ENCODE data around the gene DOCK9.

The DOCK9 gene

GRCh38 chr13:98998831-98999638 is 21.2 kb upstream of the DOCK9 start:
- no peak for DNase-seq (ENCODE audit: low read depth)

DNA sequence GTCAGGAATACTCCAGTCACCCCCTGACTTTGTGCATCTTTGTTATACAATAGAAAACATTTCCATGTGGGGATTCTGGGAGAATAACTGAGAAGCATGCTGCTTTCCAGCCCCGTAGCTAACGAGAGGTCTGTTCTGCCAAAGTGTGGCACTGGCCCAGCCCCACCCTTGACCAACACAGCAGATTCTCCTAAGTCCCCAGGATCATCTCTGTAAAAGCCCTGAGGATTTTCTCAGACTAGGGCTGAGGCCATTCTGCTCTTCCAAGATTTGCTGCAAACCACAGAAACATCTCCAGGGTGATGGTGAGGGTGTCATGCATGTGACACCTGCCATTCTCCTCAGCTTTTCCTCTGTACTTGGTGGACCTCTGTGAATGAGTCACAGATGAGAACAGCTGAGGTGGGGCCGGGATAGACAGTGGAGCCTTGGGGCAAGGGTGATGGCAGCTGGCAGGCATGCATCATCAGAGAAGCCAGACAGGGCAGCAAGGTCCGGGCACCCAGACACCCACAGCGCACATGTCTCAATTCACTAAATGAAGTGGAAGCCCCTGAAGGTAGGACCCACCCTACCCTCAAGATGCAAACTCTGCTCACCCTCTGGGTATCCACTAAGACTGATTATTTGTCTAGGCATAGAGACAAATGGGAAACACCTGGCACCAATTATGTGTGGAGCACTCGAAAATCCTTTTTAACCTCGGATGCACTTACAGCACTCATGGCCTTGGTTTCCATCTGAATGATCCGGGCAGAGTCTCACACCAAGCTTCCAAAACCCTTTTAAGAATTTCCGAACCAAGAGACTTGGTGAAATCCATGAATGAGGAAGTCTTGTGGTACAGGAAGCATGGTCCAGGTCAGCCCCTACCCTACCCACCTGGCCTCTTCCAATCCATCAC is 20.1 kb upstream of the DOCK9 start:
- no peak for DNase-seq (ENCODE audit: low read depth)

- DNase-seq (ENCODE audit: low read depth): no peak
These were observed 19.3 kb upstream of the DOCK9 start for GRCh38 chr13:98997011-98997730.

DNA sequence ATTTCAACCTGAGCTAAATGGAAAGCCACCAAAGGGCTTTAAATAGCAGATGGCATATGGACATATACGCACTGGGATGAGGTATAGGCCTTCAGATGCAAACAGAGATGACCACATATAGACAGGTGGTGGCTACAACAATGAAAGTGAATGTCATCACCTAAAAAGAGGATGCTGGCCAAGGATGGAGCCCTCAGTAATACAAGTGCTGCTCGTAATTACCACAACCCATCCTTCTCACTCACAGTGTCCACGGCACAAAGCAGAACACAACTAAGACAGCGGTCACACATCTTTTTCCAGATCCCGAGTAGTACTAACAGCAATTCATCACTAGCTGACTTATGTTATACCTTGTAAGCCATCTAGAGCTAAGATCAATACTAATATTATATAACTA is 18.2 kb upstream of the DOCK9 start:
- DNase-seq (ENCODE audit: low read depth): no peak

GRCh38 chr13:98994896-98995295 is 17.0 kb upstream of the DOCK9 start:
- no peak for DNase-seq (ENCODE audit: low read depth)

- no peak for DNase-seq (ENCODE audit: low read depth)
These were observed 16.2 kb upstream of the DOCK9 start for GRCh38 chr13:98994080-98994479.

GRCh38 chr13:98992355-98992754 is 14.5 kb upstream of the DOCK9 start:
- DNase-seq (ENCODE audit: low read depth): no peak

DNA sequence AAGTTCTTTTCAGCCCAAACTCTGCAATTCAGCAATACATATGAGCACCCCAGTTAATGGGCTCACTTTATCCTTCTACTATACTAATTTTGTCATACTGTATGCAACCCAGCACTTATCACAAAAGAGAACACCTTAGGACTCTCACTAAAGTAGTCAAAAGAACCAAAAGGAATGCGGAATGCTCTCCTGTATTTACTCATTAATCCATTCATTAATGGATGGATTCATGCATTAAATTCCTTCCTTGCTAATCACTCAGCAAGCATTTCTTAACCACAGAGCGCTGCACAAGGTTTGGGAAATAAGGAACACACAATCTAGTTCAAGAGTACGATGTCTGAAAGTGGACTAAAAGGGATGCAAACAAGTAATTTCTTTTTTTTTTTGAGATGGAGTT is 12.8 kb upstream of the DOCK9 start:
- DNase-seq (ENCODE audit: low read depth): no peak

GRCh38 chr13:98989469-98990235 is 11.8 kb upstream of the DOCK9 start:
- no peak for DNase-seq (ENCODE audit: low read depth)

GRCh38 chr13:98988780-98989179 is 10.9 kb upstream of the DOCK9 start:
- no peak for DNase-seq (ENCODE audit: low read depth)

DNA sequence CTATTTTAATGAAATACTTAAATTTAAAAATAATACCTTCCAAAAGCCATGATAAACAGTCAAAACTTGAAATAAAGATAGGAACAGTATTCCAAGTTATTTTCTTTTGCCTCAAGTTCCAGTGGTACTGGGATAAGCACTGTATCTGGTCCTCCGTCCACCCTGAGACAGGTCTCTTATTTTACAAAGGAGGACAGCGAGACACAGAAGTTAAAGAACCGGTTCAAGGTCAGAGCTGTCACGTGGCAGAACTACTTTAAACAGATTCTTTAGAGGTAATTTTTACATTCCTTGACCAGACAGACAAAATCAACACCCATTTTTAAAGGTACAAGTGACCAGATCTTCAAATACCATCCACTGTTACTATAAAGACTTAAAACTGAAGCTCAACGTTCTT is 10.4 kb upstream of the DOCK9 start:
- DNase-seq (ENCODE audit: low read depth): no peak

DNA sequence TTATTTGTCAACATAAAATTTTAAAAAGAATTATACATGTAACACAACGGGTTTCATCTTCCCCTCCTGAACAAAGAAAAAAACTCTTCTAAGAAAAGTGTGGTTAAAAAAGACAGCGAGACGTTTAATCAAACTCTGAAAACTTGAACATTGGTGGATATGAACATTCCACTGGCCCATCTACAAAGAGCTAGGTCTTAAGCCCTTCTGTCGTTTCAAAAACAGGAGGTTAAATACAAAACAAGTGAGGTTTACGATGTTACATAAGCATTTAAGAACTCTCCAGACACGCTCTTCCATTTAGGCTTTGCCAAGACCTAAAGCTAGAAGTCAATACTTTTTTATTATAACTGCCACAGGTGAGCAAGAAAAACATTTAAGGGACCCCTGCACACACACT is 9.4 kb upstream of the DOCK9 start:
- DNase-seq (ENCODE audit: low read depth): no peak

- no peak for DNase-seq (ENCODE audit: low read depth)
These were observed 8.5 kb upstream of the DOCK9 start for GRCh38 chr13:98986226-98986846.

- no peak for DNase-seq (ENCODE audit: low read depth)
These were observed 7.7 kb upstream of the DOCK9 start for GRCh38 chr13:98985591-98985990.

- DNase-seq (ENCODE audit: low read depth): no peak
These were observed 7.1 kb upstream of the DOCK9 start for GRCh38 chr13:98984983-98985382.

- no peak for DNase-seq (ENCODE audit: low read depth)
These were observed 6.3 kb upstream of the DOCK9 start for GRCh38 chr13:98984118-98984517.

DNA sequence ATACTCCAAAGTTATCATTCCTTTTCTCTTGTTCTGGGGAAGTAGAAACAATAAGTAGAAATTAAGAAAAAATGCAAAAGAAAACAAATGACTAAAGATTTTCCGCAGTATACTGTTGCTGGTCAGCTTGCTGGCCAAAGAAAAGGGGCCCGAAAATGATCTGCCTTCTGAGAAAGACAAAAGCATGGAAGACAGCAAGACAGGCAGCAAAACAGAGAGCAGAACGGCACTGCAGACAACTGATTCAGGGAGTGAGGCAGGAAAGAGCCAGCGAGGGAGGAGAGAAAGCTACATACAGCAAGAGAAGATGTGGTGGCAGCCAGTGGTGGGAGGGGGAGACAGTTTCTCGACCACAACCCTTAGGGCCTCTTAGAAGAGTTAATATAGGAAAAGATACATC is 5.3 kb upstream of the DOCK9 start:
- no peak for DNase-seq (ENCODE audit: low read depth)

GRCh38 chr13:98981369-98982080 is 3.7 kb upstream of the DOCK9 start:
- DNase-seq (ENCODE audit: low read depth): no peak

DNA sequence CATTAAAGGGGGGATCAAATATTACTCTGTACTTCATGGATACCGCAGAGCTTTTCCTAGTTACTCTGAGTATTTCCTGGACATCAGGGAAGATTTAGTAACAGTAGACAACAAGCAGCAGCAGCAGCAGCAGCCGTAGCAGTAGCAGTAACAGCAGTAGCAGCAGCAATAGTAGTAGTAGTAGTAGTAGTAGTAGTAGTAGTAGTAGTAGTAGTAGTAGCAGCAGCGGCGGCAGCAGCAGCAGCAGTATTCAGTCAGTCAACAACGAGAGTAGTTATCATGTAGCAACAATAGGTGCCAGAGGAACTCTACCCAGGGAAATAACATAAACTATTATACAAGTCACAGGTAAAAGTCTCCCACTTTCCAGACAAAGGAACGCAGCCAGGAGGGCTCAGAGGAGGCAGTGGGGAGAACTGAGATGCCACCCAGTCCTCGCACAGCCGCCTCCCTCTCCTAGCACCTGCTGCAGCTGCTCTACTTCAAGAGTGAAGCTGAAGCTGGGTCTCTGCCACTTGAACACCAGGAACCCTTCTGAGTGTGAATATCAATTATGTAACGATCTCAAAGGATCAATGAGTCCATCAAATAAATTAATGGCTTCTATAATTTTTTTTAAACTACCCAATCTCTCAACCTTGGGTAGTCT is 1.3 kb upstream of the DOCK9 start:
- DNase-seq (ENCODE audit: low read depth): no peak

DNA sequence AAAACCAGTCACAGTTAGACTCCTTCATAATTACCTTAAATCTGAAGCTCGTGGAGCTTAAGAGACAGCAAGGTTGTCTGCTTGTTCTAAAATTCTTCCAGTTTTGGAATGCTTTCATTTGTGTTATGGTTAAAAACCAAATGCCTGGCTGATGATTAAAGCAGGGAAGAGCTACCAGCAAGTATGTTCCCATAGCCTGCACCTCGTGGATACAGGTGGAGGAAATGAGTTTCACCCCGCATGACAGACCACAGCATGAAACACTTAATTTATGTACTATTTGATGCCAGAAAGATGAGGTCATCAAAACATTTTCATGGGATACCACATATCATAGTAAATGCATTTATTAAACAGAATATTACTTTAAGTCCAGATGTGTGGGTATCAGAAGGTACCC is 416 bp upstream of the DOCK9 start:
- DNase-seq (ENCODE audit: low read depth): no peak

Measured in activated T-cell treated with anti-CD3 and anti-CD28 coated beads for 48 hours (primary cell).